ENCODE measurements around the gene DAB2IP.

DAB2IP gene

GRCh38 chr9:121645003-121645402 lies 6.4 kb upstream of the DAB2IP start:
- DNase-seq (ENCODE audit: low read depth), result no peak

- no peak for DNase-seq (ENCODE audit: low read depth)
These were observed 5.3 kb upstream of the DAB2IP start for GRCh38 chr9:121645853-121646807.

- DNase-seq (ENCODE audit: low read depth), result no peak
These were observed 4.4 kb upstream of the DAB2IP start for GRCh38 chr9:121646992-121647391.

- no peak for DNase-seq (ENCODE audit: low read depth)
These were observed 3.3 kb upstream of the DAB2IP start for GRCh38 chr9:121648172-121648571.

GRCh38 chr9:121648799-121649198 lies 2.6 kb upstream of the DAB2IP start:
- DNase-seq (ENCODE audit: low read depth), result no peak

GRCh38 chr9:121649476-121650216 lies 1.8 kb upstream of the DAB2IP start:
- DNase-seq (ENCODE audit: low read depth), result no peak

GRCh38 chr9:121650217-121651007 lies 1.0 kb upstream of the DAB2IP start:
- no peak for DNase-seq (ENCODE audit: low read depth)

- DNase-seq (ENCODE audit: low read depth), result no peak
These were observed 483 bp upstream of the DAB2IP start for GRCh38 chr9:121651008-121651294.

GRCh38 chr9:121652021-121652837 lies 795 bp downstream of the DAB2IP start:
- no peak for DNase-seq (ENCODE audit: low read depth)

- DNase-seq (ENCODE audit: low read depth), result no peak
These were observed 1.4 kb downstream of the DAB2IP start for GRCh38 chr9:121652838-121653231.

GRCh38 chr9:121654499-121655140 lies 3.2 kb downstream of the DAB2IP start:
- no peak for DNase-seq (ENCODE audit: low read depth)

- no peak for DNase-seq (ENCODE audit: low read depth)
These were observed 3.9 kb downstream of the DAB2IP start for GRCh38 chr9:121655231-121655755.

- no peak for DNase-seq (ENCODE audit: low read depth)
These were observed 5.6 kb downstream of the DAB2IP start for GRCh38 chr9:121656941-121657470.

- DNase-seq (ENCODE audit: low read depth), result no peak
These were observed 6.7 kb downstream of the DAB2IP start for GRCh38 chr9:121658166-121658565.

GRCh38 chr9:121658591-121658990 lies 7.2 kb downstream of the DAB2IP start:
- DNase-seq (ENCODE audit: low read depth), result no peak

GRCh38 chr9:121660367-121660766 lies 8.9 kb downstream of the DAB2IP start:
- DNase-seq (ENCODE audit: low read depth), result no peak

GRCh38 chr9:121660876-121661275 lies 9.4 kb downstream of the DAB2IP start:
- DNase-seq (ENCODE audit: low read depth), result no peak

GRCh38 chr9:121661328-121661727 lies 9.9 kb downstream of the DAB2IP start:
- no peak for DNase-seq (ENCODE audit: low read depth)

- no peak for DNase-seq (ENCODE audit: low read depth)
These were observed 10.9 kb downstream of the DAB2IP start for GRCh38 chr9:121662359-121662758.

- no peak for DNase-seq (ENCODE audit: low read depth)
These were observed 11.6 kb downstream of the DAB2IP start for GRCh38 chr9:121662891-121663580.
